HL-60 (cell line): ENCODE measurements around the gene COQ5.

Source experiments
- POLR2AphosphoS5 ChIP-seq: IDR thresholded peaks from 2 replicates; pipeline ENCODE4 v1.6.1; 2012; ENCODE audit warnings: low read depth
- TF ChIP-seq, protein P1 (sequence below): IDR thresholded peaks from one replicate; pipeline ENCODE4 v1.5.1; 2011; ENCODE audit warnings: low read length, control low read depth, inconsistent platforms; ENCODE audit not compliant: insufficient read depth
- TF ChIP-seq, protein P2 (sequence below): IDR thresholded peaks from 2 replicates; pipeline ENCODE4 v1.6.1; 2012; ENCODE audit warnings: low read depth; ENCODE audit not compliant: insufficient replicate concordance

DNA sequence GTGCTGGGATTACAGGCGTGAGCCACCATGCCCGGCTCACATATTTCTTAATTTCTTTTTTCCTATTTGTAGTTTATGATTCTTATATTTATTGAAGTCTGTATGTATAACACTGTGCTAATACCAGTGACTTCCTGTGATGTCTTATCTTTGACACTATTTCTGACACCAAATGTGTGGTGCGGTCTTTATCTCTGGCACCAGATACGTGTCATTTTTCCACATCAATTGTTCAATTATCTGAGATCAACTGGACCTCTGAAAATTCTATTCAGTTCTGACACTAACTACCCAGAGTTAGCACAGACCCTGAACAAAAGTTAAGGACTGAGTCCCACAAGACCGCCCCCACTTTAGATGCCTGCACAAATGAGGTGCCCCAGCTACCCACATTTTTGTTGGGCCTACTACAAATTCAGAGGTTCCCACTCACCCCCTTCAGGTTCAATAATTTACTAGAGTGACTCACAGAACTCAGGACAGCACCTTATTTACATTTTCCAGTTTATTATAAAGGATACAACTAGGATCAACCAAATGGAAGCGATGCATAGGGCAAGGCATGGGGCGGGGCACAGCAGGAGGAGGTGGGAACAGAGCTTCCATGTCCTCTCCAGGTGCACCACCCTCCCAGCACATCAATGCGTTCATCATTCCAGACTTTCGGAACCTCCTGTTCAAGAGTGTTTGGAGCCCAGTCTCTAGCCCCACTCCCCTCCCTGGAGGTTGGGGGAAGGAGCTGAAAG lies 47.8 kb downstream of the COQ5 start:
- TF ChIP-seq, protein P1, sequence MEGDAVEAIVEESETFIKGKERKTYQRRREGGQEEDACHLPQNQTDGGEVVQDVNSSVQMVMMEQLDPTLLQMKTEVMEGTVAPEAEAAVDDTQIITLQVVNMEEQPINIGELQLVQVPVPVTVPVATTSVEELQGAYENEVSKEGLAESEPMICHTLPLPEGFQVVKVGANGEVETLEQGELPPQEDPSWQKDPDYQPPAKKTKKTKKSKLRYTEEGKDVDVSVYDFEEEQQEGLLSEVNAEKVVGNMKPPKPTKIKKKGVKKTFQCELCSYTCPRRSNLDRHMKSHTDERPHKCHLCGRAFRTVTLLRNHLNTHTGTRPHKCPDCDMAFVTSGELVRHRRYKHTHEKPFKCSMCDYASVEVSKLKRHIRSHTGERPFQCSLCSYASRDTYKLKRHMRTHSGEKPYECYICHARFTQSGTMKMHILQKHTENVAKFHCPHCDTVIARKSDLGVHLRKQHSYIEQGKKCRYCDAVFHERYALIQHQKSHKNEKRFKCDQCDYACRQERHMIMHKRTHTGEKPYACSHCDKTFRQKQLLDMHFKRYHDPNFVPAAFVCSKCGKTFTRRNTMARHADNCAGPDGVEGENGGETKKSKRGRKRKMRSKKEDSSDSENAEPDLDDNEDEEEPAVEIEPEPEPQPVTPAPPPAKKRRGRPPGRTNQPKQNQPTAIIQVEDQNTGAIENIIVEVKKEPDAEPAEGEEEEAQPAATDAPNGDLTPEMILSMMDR = no peak
- TF ChIP-seq, protein P2, sequence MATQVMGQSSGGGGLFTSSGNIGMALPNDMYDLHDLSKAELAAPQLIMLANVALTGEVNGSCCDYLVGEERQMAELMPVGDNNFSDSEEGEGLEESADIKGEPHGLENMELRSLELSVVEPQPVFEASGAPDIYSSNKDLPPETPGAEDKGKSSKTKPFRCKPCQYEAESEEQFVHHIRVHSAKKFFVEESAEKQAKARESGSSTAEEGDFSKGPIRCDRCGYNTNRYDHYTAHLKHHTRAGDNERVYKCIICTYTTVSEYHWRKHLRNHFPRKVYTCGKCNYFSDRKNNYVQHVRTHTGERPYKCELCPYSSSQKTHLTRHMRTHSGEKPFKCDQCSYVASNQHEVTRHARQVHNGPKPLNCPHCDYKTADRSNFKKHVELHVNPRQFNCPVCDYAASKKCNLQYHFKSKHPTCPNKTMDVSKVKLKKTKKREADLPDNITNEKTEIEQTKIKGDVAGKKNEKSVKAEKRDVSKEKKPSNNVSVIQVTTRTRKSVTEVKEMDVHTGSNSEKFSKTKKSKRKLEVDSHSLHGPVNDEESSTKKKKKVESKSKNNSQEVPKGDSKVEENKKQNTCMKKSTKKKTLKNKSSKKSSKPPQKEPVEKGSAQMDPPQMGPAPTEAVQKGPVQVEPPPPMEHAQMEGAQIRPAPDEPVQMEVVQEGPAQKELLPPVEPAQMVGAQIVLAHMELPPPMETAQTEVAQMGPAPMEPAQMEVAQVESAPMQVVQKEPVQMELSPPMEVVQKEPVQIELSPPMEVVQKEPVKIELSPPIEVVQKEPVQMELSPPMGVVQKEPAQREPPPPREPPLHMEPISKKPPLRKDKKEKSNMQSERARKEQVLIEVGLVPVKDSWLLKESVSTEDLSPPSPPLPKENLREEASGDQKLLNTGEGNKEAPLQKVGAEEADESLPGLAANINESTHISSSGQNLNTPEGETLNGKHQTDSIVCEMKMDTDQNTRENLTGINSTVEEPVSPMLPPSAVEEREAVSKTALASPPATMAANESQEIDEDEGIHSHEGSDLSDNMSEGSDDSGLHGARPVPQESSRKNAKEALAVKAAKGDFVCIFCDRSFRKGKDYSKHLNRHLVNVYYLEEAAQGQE = no peak
- TF ChIP-seq POLR2AphosphoS5 = no peak
